BLaER1 treated with 17β-estradiol and CSF1 and Interleukin-3, amounts not matched to agents 10 nM and 100 nM (cell line): ENCODE data around the gene RPL36AL.
A peak's percentile ranks its signal among the peaks of the same experiment; 100 is the strongest.
"Not testable (repeated sequence)": the region's sequence is repeated elsewhere in the genome, so short reads cannot be mapped to it uniquely, and the experiment has no call there.

Experiments
- H3K27ac ChIP-seq, 11 experiments: shearing (Covaris generic); formaldehyde crosslinking; 2 replicates each; pipeline ENCODE4 v1.8.1; 2022
- H3K27me3 ChIP-seq, 11 experiments: shearing (Covaris generic); formaldehyde crosslinking; 2 replicates each; pipeline ENCODE4 v1.8.1; 2022
- H3K36me3 ChIP-seq, 11 experiments: shearing (Covaris generic); formaldehyde crosslinking; 2 replicates each; pipeline ENCODE4 v1.8.1; 2022
- H3K4me1 ChIP-seq, 10 experiments: shearing (Covaris generic); formaldehyde crosslinking; 2 replicates each; pipeline ENCODE4 v1.8.1; 2022
- H3K4me2 ChIP-seq, 11 experiments: shearing (Covaris generic); formaldehyde crosslinking; 2 replicates each; pipeline ENCODE4 v1.8.1; 2022
- H3K4me3 ChIP-seq, 10 experiments: shearing (Covaris generic); formaldehyde crosslinking; 2 replicates each; pipeline ENCODE4 v1.8.1; 2022
- H3K9ac ChIP-seq, 11 experiments: shearing (Covaris generic); formaldehyde crosslinking; 2 replicates each; pipeline ENCODE4 v1.8.1; 2022
- H3K9me3 ChIP-seq, 11 experiments: shearing (Covaris generic); formaldehyde crosslinking; replicated peaks in 1 of 11; 2 replicates each; pipeline ENCODE4 v1.8.1; 2022
- H4K20me1 ChIP-seq, 11 experiments: shearing (Covaris generic); formaldehyde crosslinking; 2 replicates each; pipeline ENCODE4 v1.8.1; 2022
- Cebpa-rat ChIP-seq, 11 experiments: shearing (Covaris generic); IDR thresholded peaks; 2 replicates each; pipeline ENCODE4 v1.8.1; 2022

The RPL36AL gene

DNA sequence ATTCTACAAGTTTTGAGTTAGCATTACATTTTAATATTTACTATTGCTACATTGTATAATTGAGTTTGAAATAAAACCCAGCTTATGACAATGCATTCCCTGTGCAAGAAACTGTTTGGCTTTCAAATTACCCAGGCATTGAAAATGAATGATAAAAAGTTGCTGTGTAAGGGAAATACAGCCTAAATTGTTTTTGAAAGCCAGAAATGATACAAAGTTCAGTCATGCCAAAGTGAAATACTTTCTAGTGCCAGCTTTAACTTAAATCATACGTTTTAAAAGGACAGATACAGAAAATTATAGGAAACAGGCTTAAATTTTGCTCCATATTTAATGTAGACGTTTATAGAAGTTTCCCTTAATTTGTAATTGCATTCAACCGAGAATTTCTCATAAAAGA is 3.0 kb upstream of the RPL36AL start:
- H3K4me1 ChIP-seq = peaks cover 33 to 55% (median 44%) of the 10 kb centered on the region in 10 experiments
- peaks cover 20 to 71% (median 51%) of the 10 kb centered on the region in 11 experiments; a peak in 21 of 22 replicates for H3K36me3 ChIP-seq

DNA sequence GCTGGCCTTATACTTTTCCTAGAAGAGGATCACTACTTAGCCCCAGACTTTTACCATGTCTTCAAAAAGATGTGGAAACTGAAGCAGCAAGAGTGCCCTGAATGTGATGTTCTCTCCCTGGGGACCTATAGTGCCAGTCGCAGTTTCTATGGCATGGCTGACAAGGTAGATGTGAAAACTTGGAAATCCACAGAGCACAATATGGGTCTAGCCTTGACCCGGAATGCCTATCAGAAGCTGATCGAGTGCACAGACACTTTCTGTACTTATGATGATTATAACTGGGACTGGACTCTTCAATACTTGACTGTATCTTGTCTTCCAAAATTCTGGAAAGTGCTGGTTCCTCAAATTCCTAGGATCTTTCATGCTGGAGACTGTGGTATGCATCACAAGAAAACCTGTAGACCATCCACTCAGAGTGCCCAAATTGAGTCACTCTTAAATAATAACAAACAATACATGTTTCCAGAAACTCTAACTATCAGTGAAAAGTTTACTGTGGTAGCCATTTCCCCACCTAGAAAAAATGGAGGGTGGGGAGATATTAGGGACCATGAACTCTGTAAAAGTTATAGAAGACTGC is 1.7 kb upstream of the RPL36AL start:
- H3K4me2 ChIP-seq = peak overlapping the region; percentile 97 to 99 (median 98)
- peak overlapping the region in 10 of 11 experiments; percentile 92 to 98 (median 96); a peak in 13 of 22 replicates for H3K27ac ChIP-seq
- H3K36me3 ChIP-seq = peaks cover 33 to 73% (median 59%) of the 10 kb centered on the region in 11 experiments
- H4K20me1 ChIP-seq = peaks cover 76 to 91% (median 85%) of the 10 kb centered on the region in 11 experiments
- H3K4me1 ChIP-seq = peaks cover 41 to 61% (median 56%) of the 10 kb centered on the region in 10 experiments
- peak overlapping the region; percentile 90 to 98 (median 95) for H3K9ac ChIP-seq
- no peaks in the 10 kb centered on the region for H3K27me3 ChIP-seq
- peak overlapping the region; percentile 73 to 94 (median 86) for H3K4me3 ChIP-seq
- no peaks in the 10 kb centered on the region for H3K9me3 ChIP-seq
- no peak for TF ChIP-seq Cebpa-rat (IDR thresholded peaks at IDR 0.05)

More for the DNA sequence above, 3.0 kb upstream of the RPL36AL start:
- Histone ChIP-seq H3K9me3 (no peaks in the 10 kb centered on the region), H3K27me3 (no peaks in the 10 kb centered on the region), H3K9ac (peak overlapping the region; percentile 18 to 98 (median 95); a peak in 18 of 22 replicates), H3K4me3 (peak overlapping the region; percentile 73 to 94 (median 86); a peak in 16 of 20 replicates), H3K4me2 (peak overlapping the region; percentile 71 to 99 (median 98)), H4K20me1 (peaks cover 63 to 91% (median 83%) of the 10 kb centered on the region in 11 experiments), H3K27ac (0 out of 22 replicates have a peak overlapping the region, but pooled peaks of 2 of the 11 experiments have one; percentile 2 to 8)
- no peak for TF ChIP-seq Cebpa-rat (IDR thresholded peaks at IDR 0.05)

DNA sequence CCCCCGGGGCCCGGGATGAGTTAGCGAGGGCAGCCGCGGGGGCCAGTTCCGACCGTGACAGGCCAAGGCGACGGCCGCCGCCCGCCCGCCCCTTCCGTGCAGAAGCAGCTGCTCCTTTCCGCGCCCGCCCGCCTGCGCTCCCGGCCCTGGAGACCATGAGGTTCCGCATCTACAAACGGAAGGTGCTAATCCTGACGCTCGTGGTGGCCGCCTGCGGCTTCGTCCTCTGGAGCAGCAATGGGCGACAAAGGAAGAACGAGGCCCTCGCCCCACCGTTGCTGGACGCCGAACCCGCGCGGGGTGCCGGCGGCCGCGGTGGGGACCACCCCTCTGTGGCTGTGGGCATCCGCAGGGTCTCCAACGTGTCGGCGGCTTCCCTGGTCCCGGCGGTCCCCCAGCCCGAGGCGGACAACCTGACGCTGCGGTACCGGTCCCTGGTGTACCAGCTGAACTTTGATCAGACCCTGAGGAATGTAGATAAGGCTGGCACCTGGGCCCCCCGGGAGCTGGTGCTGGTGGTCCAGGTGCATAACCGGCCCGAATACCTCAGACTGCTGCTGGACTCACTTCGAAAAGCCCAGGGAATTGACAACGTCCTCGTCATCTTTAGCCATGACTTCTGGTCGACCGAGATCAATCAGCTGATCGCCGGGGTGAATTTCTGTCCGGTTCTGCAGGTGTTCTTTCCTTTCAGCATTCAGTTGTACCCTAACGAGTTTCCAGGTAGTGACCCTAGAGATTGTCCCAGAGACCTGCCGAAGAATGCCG is 872 bp upstream of the RPL36AL start:
- peaks cover 73 to 91% (median 86%) of the 10 kb centered on the region in 11 experiments for H4K20me1 ChIP-seq
- no peaks in the 10 kb centered on the region for H3K27me3 ChIP-seq
- no peaks in the 10 kb centered on the region for H3K9me3 ChIP-seq
- H3K27ac ChIP-seq = peak overlapping the region; percentile 92 to 98 (median 95)
- no peak for TF ChIP-seq Cebpa-rat (IDR thresholded peaks at IDR 0.05)
- H3K4me2 ChIP-seq = peak overlapping the region; percentile 97 to 99 (median 98)
- peak overlapping the region; percentile 90 to 98 (median 95) for H3K9ac ChIP-seq
- peaks cover 26 to 73% (median 59%) of the 10 kb centered on the region in 11 experiments for H3K36me3 ChIP-seq
- H3K4me3 ChIP-seq = peak overlapping the region; percentile 73 to 94 (median 86)
- peaks cover 38 to 63% (median 55%) of the 10 kb centered on the region in 10 experiments for H3K4me1 ChIP-seq

DNA sequence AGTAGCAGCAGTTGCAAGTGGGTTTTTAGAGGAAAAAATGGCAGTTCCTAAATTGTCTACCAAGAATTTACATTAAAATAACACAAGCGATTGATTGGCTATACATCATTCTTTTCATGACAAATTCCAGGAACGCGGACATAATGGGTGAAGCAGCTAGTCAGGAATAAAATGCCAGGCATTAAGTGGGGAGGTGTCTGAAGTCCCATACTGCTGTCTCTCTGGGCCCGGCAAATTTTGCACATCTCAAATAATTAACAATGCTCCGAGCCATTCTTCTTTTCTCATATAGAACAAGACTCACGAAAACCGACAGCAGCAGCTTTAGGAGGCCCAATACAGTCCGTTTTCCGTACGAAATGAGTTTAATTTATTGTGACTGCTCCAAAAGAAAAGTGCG is 696 bp downstream of the RPL36AL start:
- Histone ChIP-seq H3K27me3 (no peaks in the 10 kb centered on the region), H4K20me1 (peaks cover 62 to 79% (median 75%) of the 10 kb centered on the region in 11 experiments), H3K4me1 (peaks cover 38 to 63% (median 50%) of the 10 kb centered on the region in 10 experiments), H3K9me3 (no peaks in the 10 kb centered on the region), H3K36me3 (peaks cover 22 to 78% (median 62%) of the 10 kb centered on the region in 11 experiments), H3K4me2 (peak overlapping the region; percentile 84 to 99 (median 90)), H3K27ac (peak overlapping the region; percentile 92 to 98 (median 95)), H3K9ac (peak overlapping the region; percentile 90 to 98 (median 95)), H3K4me3 (peak overlapping the region; percentile 73 to 94 (median 86))
- no peak for TF ChIP-seq Cebpa-rat (IDR thresholded peaks at IDR 0.05)

DNA sequence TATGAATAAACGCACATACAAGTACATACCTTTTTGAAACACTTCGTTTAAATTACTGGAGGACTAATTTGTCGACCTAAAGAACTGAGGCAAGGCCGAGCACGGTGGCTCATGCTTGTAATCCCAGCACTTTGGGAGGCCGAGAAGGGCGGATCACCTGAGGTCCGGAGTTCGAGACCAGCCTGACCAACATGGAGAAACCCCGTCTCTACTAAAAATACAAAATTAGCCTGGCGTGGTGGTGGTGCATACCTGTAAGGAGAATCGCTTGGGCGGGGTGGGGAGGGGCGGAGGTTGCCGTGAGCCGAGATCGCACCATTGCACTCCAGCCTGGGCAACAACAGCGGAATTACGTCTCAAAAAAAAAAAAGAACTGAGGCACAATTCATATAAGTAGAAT is 1.2 kb downstream of the RPL36AL start:
- H3K4me2 ChIP-seq = peak overlapping the region; percentile 84 to 99 (median 90)
- H3K27ac ChIP-seq = peak overlapping the region in 10 of 11 experiments; percentile 92 to 98 (median 96); a peak in 13 of 22 replicates
- not testable (repeated sequence) for H3K9me3 ChIP-seq, H3K27me3 ChIP-seq
- peak overlapping the region; percentile 90 to 98 (median 95) for H3K9ac ChIP-seq
- peaks cover 22 to 78% (median 62%) of the 10 kb centered on the region in 11 experiments for H3K36me3 ChIP-seq
- peak overlapping the region; percentile 73 to 94 (median 86) for H3K4me3 ChIP-seq
- H3K4me1 ChIP-seq = peaks cover 34 to 62% (median 47%) of the 10 kb centered on the region in 10 experiments
- peaks cover 59 to 75% (median 70%) of the 10 kb centered on the region in 11 experiments for H4K20me1 ChIP-seq

DNA sequence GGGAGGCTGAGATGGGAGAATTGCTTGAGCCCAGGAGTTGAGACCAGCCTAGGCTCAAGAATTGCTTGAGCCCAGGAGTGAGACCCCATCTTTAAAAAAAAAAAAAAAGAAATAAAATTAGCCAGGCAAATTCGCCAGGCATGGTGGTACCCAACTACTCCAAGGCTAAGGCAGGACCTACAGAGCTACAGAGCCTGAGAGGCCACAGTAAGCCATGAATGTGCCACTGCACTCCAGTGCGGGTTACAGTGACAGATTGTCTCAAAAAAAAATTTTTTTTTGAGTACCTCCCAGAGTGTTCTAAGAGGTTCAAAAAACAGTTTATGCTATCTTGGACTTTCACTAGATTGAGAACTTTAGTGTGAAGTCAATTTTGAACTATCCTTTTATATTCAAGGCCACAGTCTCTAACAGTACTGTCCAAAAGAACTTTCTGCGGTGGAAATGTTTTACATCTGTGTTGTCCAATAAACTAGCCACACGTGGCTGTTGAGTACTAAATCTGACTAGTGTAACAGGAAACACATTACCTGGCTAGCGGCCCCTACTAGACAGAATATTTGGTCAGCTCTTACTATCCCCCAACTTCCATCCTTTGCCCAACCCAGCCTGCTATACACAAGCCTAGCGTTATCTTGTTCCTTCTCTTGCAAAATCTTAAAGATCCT is 2.4 kb downstream of the RPL36AL start:
- 0 out of 22 replicates have a peak overlapping the region, but pooled peaks of 1 of the 11 experiments have one; percentile 3 for H3K27ac ChIP-seq
- peak overlapping the region in 3 of 10 experiments; percentile 73 to 89 (median 85); a peak in 5 of 20 replicates for H3K4me3 ChIP-seq

DNA sequence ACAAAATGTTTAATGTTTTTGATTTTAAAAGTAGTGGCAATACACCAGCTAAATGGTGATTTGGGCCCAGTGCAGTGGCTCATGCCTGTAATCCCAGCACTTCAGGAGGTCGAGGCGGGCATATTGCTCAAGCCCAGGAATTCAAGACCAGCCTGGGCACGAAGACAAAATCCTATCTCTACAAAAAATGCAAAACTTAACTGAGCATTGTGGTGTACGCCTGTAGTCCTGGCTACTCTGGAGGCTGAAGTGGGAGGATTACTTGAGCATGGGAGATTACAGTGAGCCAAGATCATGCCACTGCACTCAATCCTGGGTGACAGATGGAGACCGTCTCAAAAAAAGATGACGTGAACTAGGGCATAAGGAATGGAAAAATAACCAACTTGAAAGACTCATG is 4.7 kb downstream of the RPL36AL start:
- H3K4me1 ChIP-seq = peaks cover 23 to 31% (median 25%) of the 10 kb centered on the region in 10 experiments
- no peak overlapping the region for H3K4me3 ChIP-seq
- H3K27ac ChIP-seq = no peak overlapping the region
- no peaks in the 10 kb centered on the region for H3K27me3 ChIP-seq
- H3K36me3 ChIP-seq = peaks cover 22 to 86% (median 63%) of the 10 kb centered on the region in 11 experiments
- H3K9me3 ChIP-seq = no peaks in the 10 kb centered on the region
- H3K9ac ChIP-seq = no peak overlapping the region
- no peak overlapping the region for H3K4me2 ChIP-seq
- peaks cover 28 to 61% (median 47%) of the 10 kb centered on the region in 11 experiments; a peak in 20 of 22 replicates for H4K20me1 ChIP-seq
- TF ChIP-seq Cebpa-rat (IDR thresholded peaks at IDR 0.05) = no peak

More for the DNA sequence above, 2.4 kb downstream of the RPL36AL start:
- Histone ChIP-seq H3K4me2 (peak overlapping the region; percentile 84 to 99 (median 90); a peak in 21 of 22 replicates), H4K20me1 (peaks cover 46 to 68% (median 62%) of the 10 kb centered on the region in 11 experiments; a peak in 21 of 22 replicates), H3K9ac (no peak overlapping the region; a peak in 1 of 22 replicates), H3K36me3 (peaks cover 22 to 78% (median 64%) of the 10 kb centered on the region in 11 experiments), H3K9me3 (no peaks in the 10 kb centered on the region), H3K27me3 (no peaks in the 10 kb centered on the region), H3K4me1 (peaks cover 23 to 49% (median 35%) of the 10 kb centered on the region in 10 experiments)
- TF ChIP-seq Cebpa-rat (IDR thresholded peaks at IDR 0.05) = no peak

DNA sequence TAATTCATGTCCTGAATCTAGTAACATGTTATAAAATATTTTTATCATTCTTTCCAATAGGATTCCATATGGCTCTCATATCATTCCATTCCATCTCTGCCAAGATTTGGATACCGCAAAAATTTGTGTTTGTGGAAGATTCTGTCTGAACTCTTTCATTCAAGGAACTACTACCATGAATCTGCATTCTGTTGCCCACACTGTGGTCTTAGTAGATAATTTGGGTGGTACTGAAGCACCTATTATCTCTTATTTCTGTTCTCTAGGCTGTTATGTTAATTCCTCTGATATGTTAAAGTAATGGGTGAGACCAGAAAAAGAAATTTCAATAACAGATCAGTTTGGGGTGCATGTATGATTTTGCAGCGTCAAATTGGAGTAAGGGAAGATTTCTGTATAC is 6.2 kb downstream of the RPL36AL start:
- Histone ChIP-seq H3K36me3 (peaks cover 22 to 100% (median 79%) of the 10 kb centered on the region in 11 experiments), H4K20me1 (peaks cover 22 to 57% (median 36%) of the 10 kb centered on the region in 11 experiments; a peak in 20 of 22 replicates), H3K9me3 (no peaks in the 10 kb centered on the region), H3K4me3 (no peak overlapping the region), H3K4me2 (no peak overlapping the region), H3K9ac (no peak overlapping the region), H3K27ac (no peak overlapping the region), H3K27me3 (no peaks in the 10 kb centered on the region), H3K4me1 (peaks cover 20 to 26% (median 22%) of the 10 kb centered on the region in 10 experiments)
- no peak for TF ChIP-seq Cebpa-rat (IDR thresholded peaks at IDR 0.05)
